ENCODE measurements around the gene CIBAR2.

The CIBAR2 gene

DNA sequence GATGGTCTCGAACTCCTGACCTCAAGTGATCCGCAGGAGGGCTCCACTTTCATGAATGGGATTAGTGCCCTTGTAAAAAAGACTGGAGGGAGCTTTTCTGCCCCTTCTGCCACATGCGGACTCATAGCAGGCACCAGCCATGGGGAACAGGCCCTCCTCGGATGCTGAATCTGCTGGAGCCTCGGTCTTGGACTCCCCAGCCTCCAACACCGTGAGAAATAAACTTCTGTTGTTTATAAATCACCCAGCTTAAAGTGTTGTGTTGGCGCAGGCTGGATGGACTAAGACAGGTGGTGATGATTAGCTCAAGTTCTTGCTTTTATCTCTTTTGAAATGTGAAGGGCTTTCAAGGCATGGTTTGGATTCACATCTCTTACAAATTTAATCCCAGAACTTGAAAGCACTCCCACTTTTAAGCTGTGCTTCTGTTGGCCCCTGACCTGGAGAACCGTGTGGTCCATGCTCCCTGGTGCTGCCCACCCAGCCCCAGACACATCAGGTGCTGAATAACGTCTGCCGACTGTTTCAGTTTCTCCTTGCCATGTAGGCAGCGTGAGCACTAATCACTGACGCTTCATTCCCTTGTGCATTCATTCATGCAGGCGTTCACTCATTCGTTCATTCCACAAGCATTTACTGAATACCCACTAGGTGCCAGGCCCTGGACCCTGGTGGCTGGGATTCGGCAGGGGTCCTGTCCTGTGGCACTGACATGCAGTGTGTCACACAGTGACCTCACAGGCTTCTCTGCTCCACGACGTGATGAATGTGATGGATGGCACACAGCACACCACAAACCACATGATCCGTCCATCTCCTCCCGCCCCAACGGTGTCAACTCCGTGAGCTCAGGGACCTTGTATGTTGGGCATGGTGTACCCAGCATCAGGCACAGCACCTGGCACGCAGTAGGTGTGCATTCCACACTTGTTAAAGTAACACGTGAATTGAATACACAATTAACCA is 8.9 kb downstream of the CIBAR2 start:
- DNase-seq (ENCODE audit: low read depth), result no peak

DNA sequence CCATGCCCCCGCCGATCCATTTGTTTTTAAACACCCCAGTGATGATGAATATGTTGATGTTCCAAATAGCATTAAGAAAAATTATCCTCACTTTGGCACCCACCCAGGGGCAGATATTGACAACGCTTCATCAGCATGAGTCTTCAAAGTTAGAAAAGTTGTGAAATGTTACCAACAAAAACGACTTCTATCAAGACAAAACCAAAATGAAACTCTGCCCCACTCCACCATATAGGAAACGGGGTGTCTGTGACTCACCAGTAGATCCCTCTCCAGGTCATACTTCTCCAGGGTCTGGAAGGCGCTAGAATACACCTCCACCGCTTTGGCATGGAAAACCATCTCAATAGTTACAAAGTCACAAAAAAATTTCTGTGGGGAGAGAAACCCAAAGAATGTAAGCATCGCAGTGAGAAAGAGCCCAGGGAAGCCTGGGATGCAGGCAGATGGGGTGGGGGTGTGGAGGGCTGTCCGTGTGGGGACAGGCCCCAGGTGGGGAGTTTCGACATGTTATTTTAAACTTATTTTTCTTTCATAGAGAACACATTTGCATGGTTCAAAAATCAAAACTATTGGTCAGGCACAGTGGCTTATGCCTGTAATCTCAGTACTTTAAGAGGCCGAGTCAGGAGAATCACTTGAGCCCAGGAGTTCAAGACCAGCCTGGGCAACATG is 10.2 kb downstream of the CIBAR2 start:
- no peak for DNase-seq (ENCODE audit: low read depth)

- DNase-seq (ENCODE audit: low read depth), result no peak
These were observed 12.0 kb downstream of the CIBAR2 start for GRCh38 chr16:85100265-85100664.

- DNase-seq (ENCODE audit: low read depth), result no peak
These were observed 13.7 kb downstream of the CIBAR2 start for GRCh38 chr16:85098565-85098964.

DNA sequence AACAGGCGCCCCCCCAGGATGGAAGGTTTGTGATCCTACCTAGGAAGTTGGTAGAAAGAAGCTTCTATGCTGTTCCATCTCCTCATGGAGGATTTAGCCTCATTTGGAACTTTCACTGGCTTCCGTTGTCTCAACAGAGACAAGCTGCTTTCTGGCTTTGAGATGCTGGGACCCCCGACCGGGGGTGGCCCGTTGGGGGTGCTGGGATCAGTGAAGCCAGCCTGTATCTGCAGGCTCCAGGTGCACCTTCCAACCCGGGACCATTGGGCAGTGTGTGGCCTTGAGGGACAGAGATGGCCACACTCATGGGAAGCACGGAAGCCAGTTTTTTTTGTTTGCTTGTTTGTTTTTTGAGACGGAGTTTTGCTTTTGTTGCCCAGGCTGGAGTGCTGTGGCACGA is 15.4 kb downstream of the CIBAR2 start:
- no peak for DNase-seq (ENCODE audit: low read depth)

GRCh38 chr16:85094812-85095211 is 17.5 kb downstream of the CIBAR2 start:
- no peak for DNase-seq (ENCODE audit: low read depth)

DNA sequence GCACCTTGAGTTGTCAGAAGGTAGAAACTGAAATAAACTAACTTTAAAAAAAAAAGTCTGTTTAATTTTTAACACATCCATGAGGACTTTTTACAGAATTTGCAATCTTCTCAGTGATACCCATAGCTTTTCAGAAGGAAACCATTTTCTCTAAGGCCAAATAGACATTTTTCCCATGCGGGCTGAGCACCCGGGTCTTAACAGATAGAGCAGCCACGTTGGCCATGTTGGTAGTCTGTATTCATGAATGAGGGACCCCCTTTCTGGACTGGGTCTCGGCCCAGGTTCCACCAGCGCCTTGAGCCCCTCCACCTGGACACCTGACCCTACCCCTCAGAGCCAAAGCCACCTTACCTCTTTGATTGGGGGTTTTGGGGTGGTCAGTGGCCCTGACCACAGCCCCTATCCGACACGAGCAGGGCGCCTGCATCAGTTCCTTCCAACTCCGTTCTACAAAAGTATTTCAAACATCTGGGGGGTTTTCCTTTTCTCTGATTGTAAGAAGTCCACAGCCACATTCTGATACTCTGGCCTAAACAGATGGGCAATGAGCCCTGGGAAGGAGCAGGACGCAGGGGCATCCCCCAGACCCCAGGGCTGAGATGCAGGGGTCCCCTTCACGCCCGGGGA is 18.0 kb downstream of the CIBAR2 start:
- no peak for DNase-seq (ENCODE audit: low read depth)

GRCh38 chr16:85093705-85094104 is 18.6 kb downstream of the CIBAR2 start:
- DNase-seq (ENCODE audit: low read depth), result no peak

DNA sequence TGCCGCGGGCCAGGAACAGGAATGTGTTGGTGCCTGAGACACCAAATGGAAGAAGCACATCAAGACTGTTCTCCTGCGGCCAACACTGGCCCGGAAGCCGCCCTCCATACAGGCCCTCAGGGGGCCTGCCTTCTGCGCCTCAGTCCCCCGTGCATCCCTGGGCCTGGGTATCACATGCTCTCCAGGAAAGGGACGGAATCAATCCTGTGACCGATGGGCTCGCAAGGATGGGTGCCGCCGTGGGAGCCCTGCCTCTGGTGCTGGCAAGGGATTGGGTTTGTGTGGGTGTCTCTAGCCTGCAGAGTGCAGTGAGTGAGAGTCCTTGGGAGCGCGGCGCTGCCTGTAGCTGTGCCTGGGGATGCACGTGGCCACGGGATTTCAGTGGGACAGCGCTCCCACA is 19.4 kb downstream of the CIBAR2 start:
- DNase-seq (ENCODE audit: low read depth), result no peak

GRCh38 chr16:85092309-85092708 is 20.0 kb downstream of the CIBAR2 start:
- no peak for DNase-seq (ENCODE audit: low read depth)

DNA sequence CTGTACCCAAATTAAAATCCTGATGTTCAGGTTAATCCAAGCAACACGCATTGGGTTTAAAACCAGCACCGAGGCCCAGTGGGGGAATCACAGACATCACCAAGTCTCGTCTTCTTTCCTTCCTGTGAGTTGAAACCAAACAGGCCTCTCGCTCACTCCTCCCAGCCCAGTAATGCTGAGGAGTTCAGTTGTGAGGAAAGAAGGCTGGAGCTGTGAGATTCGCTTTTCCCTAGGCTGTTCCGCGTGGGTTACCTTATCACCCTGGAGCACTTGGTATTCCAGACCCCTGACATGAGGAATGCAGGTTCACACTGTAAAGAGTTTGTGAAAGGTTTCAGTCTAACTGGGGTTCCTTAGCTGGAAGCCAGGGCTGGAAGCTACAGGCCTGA is 20.8 kb downstream of the CIBAR2 start:
- no peak for DNase-seq (ENCODE audit: low read depth)

DNA sequence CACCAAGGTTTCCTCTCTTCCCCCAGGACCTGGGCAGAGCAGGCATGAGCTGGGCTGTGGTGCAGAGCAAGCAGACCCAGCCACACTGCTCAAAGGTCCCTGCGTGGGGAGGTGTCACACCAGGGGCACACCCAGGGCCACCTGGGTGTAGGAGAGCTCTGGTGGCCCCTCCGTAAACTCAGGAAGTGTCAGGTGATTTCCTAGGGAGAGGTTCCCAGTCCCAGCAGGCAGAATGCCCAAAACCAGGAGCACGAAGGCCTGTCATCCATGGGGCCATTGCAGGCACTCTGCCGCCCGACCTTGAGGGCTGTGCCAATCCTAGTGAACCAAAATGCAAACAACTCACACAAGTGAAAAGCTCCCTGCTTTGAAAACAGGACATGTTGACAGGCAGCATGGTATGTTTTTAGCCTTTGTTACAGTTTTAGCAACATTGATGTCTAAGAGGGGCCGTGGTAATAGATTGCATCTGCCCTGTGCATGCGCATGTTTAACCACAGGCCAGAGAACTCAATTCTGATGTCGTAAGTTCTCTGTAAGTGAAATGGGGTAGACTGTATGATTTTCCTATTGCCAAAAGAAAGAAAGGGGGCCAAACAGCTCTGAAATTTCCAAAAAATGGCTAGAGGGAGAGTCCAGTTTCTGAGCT is 21.3 kb downstream of the CIBAR2 start:
- DNase-seq (ENCODE audit: low read depth), result no peak

DNA sequence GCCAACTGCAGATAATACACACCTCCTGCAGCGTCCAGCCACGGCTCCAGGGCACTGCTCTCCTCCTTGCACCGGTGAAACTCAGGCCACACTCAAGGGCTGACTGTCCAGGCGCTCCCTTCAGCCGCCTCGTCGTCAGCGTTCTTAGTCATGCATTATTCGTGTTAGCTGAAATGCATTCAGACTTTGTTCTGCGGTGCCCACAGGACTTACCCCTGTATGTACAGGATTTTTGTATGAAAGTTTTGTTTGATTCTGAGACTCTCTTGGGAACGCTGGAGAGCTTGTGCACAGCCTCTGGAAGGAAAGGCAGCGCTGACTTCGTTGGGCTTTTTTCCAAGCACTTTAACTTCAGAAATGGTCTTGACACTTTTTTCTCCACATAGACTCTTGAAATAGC is 22.1 kb downstream of the CIBAR2 start:
- DNase-seq (ENCODE audit: low read depth), result no peak

GRCh38 chr16:85089525-85089924 is 22.7 kb downstream of the CIBAR2 start:
- peak; percentile 47 for DNase-seq (ENCODE audit: low read depth)

- DNase-seq (ENCODE audit: low read depth), result no peak
These were observed 23.6 kb downstream of the CIBAR2 start for GRCh38 chr16:85088570-85089199.

- no peak for DNase-seq (ENCODE audit: low read depth)
These were observed 24.2 kb downstream of the CIBAR2 start for GRCh38 chr16:85087899-85088569.

- peak; percentile 67 for DNase-seq (ENCODE audit: low read depth)
These were observed 25.7 kb downstream of the CIBAR2 start for GRCh38 chr16:85086347-85087291.

DNA sequence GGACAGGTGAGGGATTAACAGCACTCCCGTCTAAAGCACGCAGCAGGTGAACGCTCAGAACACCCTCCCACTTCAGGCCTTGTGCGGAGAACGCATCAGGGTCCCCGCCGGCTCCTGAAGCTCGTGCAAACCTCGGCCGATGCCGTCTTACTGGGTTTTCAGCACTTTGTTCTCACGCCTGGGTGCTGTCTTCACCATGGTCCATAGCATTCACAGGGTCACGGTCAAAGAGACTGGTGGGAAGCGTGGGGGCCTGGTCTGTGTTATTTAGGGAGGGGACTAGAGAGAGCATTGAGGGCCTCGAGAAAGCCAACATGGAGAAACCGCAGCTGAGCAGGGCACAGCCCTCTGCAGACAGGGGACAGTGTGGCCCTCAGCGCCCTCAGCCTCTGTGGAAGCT is 26.6 kb downstream of the CIBAR2 start:
- DNase-seq (ENCODE audit: low read depth), result no peak

- no peak for DNase-seq (ENCODE audit: low read depth)
These were observed 27.3 kb downstream of the CIBAR2 start for GRCh38 chr16:85084841-85085510.
